ENCODE results near the gene SUSD1. TPM values are rescaled to one million over a fixed set of nuclear protein-coding genes. Genes with fewer than 3 reads are reported as not detected.

The SUSD1 gene
- total and polyA plus RNA-seq, 4 donors: 1.2 to 19.0 (median 3.2) TPM

DNA sequence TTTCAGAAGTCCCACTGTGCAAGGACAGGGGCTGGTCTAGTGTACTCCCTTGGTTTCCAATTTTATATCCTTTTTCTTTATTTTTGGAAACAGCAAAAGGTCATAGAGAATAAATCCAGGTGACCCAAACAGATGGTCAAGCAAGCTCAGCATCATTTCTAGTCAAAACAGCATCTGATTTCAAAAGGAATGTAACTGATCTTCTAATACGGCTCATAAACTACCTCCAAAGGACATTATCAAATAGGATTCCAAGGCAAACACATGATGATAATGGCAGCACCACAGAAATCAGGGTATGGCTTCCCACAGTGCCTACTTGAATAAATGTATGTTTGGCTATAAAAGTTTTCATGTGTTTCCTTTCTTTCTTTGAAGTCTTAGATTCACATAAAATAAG is 57.1 kb downstream of the SUSD1 start:
- peaks cover 5 to 26% (median 12%) of the 10 kb centered on the region in 4 donors for H3K4me1 ChIP-seq (ENCODE audit: control insufficient read depth in 4 of 4, insufficient read depth in 4 of 4, low read length in 3 of 4)
- no peak overlapping the region for H3K27ac ChIP-seq (ENCODE audit: low read depth in 1 of 2, low read length in 2 of 2)
- H3K9me3 ChIP-seq (ENCODE audit: control insufficient read depth in 4 of 4, low read length in 3 of 4): no peaks in the 10 kb centered on the region
- H3K27me3 ChIP-seq (ENCODE audit: control insufficient read depth in 4 of 4, insufficient read depth in 4 of 4, low read length in 3 of 4): no peaks in the 10 kb centered on the region
- TF ChIP-seq GABPA (IDR thresholded peaks at IDR 0.05 in 1 of 2, conservative IDR thresholded peaks at IDR 0.05 in 1 of 2): no peak
- TF ChIP-seq FOXA1 (IDR thresholded peaks at IDR 0.05): no peak
- TF ChIP-seq YY1 (IDR thresholded peaks at IDR 0.05): no peak
- TF ChIP-seq SP1 (IDR thresholded peaks at IDR 0.05): no peak
- no peak for TF ChIP-seq NR2F2 (IDR thresholded peaks at IDR 0.05)
- no peak for TF ChIP-seq RXRA (IDR thresholded peaks at IDR 0.05)
- TF ChIP-seq, protein P1, sequence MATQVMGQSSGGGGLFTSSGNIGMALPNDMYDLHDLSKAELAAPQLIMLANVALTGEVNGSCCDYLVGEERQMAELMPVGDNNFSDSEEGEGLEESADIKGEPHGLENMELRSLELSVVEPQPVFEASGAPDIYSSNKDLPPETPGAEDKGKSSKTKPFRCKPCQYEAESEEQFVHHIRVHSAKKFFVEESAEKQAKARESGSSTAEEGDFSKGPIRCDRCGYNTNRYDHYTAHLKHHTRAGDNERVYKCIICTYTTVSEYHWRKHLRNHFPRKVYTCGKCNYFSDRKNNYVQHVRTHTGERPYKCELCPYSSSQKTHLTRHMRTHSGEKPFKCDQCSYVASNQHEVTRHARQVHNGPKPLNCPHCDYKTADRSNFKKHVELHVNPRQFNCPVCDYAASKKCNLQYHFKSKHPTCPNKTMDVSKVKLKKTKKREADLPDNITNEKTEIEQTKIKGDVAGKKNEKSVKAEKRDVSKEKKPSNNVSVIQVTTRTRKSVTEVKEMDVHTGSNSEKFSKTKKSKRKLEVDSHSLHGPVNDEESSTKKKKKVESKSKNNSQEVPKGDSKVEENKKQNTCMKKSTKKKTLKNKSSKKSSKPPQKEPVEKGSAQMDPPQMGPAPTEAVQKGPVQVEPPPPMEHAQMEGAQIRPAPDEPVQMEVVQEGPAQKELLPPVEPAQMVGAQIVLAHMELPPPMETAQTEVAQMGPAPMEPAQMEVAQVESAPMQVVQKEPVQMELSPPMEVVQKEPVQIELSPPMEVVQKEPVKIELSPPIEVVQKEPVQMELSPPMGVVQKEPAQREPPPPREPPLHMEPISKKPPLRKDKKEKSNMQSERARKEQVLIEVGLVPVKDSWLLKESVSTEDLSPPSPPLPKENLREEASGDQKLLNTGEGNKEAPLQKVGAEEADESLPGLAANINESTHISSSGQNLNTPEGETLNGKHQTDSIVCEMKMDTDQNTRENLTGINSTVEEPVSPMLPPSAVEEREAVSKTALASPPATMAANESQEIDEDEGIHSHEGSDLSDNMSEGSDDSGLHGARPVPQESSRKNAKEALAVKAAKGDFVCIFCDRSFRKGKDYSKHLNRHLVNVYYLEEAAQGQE (IDR thresholded peaks at IDR 0.05): no peak
- TF ChIP-seq, protein P2, sequence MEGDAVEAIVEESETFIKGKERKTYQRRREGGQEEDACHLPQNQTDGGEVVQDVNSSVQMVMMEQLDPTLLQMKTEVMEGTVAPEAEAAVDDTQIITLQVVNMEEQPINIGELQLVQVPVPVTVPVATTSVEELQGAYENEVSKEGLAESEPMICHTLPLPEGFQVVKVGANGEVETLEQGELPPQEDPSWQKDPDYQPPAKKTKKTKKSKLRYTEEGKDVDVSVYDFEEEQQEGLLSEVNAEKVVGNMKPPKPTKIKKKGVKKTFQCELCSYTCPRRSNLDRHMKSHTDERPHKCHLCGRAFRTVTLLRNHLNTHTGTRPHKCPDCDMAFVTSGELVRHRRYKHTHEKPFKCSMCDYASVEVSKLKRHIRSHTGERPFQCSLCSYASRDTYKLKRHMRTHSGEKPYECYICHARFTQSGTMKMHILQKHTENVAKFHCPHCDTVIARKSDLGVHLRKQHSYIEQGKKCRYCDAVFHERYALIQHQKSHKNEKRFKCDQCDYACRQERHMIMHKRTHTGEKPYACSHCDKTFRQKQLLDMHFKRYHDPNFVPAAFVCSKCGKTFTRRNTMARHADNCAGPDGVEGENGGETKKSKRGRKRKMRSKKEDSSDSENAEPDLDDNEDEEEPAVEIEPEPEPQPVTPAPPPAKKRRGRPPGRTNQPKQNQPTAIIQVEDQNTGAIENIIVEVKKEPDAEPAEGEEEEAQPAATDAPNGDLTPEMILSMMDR (IDR thresholded peaks at IDR 0.05; ENCODE audit: low read depth, low read length, missing input control): no peak
- DNase-seq (ENCODE audit: low spot score): no peak
- H3K36me3 ChIP-seq (ENCODE audit: control insufficient read depth in 4 of 4, insufficient read depth in 3 of 4, low read depth in 1 of 4, low read length in 3 of 4): no peaks in the 10 kb centered on the region
- H3K9ac ChIP-seq (ENCODE audit: low read depth in 1 of 2, low read length in 2 of 2): no peak overlapping the region
- 97% methylated on average over 1 of the region's 1 CpG for WGBS
- no peak overlapping the region for H3K4me3 ChIP-seq (ENCODE audit: low read depth in 1 of 3, low read length in 3 of 3)

DNA sequence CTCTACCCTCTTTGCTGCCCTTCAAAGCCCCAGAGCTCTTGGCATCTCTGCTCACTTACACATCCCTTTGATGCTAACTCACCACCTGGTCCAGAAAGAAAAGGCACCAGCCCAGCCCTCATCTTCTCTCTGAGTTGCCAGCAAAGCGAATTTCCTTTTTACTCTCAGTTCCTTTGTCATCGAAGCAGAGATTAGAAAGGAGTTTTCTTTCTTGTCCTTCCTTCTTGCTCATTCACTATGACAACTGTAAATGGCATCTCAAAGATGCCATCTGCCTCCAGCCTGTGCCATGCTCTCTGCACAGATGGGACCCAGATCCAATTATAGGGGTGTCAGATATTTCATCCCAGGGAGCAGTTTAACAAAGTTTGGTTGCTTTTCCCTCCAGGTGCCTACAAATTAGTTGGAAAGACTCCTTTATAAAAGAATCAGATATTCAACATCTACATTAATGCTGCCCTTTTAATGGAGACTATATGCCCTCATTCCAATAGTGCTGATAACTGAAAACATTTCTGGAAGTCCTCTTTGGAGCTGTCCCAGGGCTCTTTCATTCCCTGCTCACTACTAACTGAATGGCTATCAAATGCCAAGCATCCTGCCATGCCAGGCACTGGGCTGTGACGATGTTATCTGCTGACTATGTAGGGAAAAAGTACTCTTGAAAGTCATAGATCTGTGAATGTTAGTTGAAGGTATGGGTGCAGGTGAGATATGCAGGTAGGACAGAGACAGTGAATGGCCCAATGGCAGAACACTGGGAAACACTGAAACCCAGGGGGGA is 58.9 kb downstream of the SUSD1 start:
- no peak for DNase-seq (ENCODE audit: low spot score)
- 90% methylated on average over 3 of the region's 3 CpGs for WGBS

More for the DNA sequence above, 58.9 kb downstream of the SUSD1 start:
- no peaks in the 10 kb centered on the region for H3K9me3 ChIP-seq (ENCODE audit: control insufficient read depth in 4 of 4, low read length in 3 of 4)
- H3K9ac ChIP-seq (ENCODE audit: low read depth in 1 of 2, low read length in 2 of 2): no peak overlapping the region
- no peak for TF ChIP-seq HNF4A (conservative IDR thresholded peaks at IDR 0.05)
- TF ChIP-seq SP1 (IDR thresholded peaks at IDR 0.05): no peak
- TF ChIP-seq EGR1 (IDR thresholded peaks at IDR 0.05; ENCODE audit: low read depth in 2 of 2): no peak
- no peak for TF ChIP-seq NR2F2 (IDR thresholded peaks at IDR 0.05)
- no peak for TF ChIP-seq FOXA2 (IDR thresholded peaks at IDR 0.05)
- no peak for TF ChIP-seq HNF4G (IDR thresholded peaks at IDR 0.05)
- TF ChIP-seq, protein P3, sequence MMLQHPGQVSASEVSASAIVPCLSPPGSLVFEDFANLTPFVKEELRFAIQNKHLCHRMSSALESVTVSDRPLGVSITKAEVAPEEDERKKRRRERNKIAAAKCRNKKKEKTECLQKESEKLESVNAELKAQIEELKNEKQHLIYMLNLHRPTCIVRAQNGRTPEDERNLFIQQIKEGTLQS (IDR thresholded peaks at IDR 0.05): no peak
- no peak for TF ChIP-seq YY1 (IDR thresholded peaks at IDR 0.05)
- TF ChIP-seq, protein P1 (IDR thresholded peaks at IDR 0.05): no peak
- no peak for TF ChIP-seq GABPA (IDR thresholded peaks at IDR 0.05 in 1 of 2, conservative IDR thresholded peaks at IDR 0.05 in 1 of 2)
- TF ChIP-seq TAF1 (conservative IDR thresholded peaks at IDR 0.05): no peak
- TF ChIP-seq RAD21 (IDR thresholded peaks at IDR 0.05): no peak
- TF ChIP-seq JUND (IDR thresholded peaks at IDR 0.05): no peak
- TF ChIP-seq, protein P2 (IDR thresholded peaks at IDR 0.05; ENCODE audit: low read depth, low read length, missing input control): no peak
- no peak for TF ChIP-seq RXRA (IDR thresholded peaks at IDR 0.05)
- TF ChIP-seq, protein P4, sequence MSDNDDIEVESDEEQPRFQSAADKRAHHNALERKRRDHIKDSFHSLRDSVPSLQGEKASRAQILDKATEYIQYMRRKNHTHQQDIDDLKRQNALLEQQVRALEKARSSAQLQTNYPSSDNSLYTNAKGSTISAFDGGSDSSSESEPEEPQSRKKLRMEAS (IDR thresholded peaks at IDR 0.05): no peak
- no peak for TF ChIP-seq FOXA1 (IDR thresholded peaks at IDR 0.05)
- no peak overlapping the region for H3K27ac ChIP-seq (ENCODE audit: low read depth in 1 of 2, low read length in 2 of 2)
- no peaks in the 10 kb centered on the region for H3K27me3 ChIP-seq (ENCODE audit: control insufficient read depth in 4 of 4, insufficient read depth in 4 of 4, low read length in 3 of 4)
- no peaks in the 10 kb centered on the region for H3K36me3 ChIP-seq (ENCODE audit: control insufficient read depth in 4 of 4, insufficient read depth in 3 of 4, low read depth in 1 of 4, low read length in 3 of 4)
- no peak overlapping the region for H3K4me3 ChIP-seq (ENCODE audit: low read depth in 1 of 3, low read length in 3 of 3)
- H3K4me1 ChIP-seq (ENCODE audit: control insufficient read depth in 4 of 4, insufficient read depth in 4 of 4, low read length in 3 of 4): peaks cover 3 to 26% (median 12%) of the 10 kb centered on the region in 4 donors

Data from liver (tissue), 9 donors.